ENCODE data around the gene PTH.

DNA sequence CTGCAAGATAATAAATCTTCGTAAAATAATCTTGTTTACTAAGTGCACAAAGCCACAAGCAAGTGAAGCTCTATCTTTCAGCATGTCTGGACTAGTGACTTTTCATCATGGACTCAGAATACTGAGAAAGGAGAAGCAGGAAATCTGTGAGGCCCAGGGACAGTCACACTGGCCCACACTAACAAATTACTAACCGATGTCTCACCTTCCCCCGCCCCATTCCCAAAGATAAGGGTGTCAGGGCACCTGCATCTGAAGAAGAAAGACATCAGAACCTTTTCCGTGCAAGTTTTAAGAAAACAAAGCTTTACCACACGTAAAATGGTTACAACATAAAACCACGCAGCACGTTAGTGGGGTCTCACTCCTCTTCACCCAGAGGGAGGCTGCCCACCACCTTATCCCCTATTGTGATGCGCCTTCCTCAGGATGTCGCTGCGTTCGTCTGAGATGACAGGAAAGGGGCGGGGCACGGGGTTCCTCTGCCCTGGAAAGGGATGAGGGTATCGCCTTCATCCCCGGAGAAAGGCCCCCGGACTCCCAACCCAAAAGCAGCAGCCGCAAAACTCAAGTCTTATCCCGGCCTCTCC is 33.4 kb downstream of the PTH start:
- TF ChIP-seq, protein P1, sequence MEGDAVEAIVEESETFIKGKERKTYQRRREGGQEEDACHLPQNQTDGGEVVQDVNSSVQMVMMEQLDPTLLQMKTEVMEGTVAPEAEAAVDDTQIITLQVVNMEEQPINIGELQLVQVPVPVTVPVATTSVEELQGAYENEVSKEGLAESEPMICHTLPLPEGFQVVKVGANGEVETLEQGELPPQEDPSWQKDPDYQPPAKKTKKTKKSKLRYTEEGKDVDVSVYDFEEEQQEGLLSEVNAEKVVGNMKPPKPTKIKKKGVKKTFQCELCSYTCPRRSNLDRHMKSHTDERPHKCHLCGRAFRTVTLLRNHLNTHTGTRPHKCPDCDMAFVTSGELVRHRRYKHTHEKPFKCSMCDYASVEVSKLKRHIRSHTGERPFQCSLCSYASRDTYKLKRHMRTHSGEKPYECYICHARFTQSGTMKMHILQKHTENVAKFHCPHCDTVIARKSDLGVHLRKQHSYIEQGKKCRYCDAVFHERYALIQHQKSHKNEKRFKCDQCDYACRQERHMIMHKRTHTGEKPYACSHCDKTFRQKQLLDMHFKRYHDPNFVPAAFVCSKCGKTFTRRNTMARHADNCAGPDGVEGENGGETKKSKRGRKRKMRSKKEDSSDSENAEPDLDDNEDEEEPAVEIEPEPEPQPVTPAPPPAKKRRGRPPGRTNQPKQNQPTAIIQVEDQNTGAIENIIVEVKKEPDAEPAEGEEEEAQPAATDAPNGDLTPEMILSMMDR (conservative IDR thresholded peaks at IDR 0.05): peak; percentile 26
- no peak for TF ChIP-seq ZFX (IDR thresholded peaks at IDR 0.05)

Measured in C4-2B (cell line).